ENCODE measurements around the gene KCTD13. TPM values are rescaled to one million over a fixed set of nuclear protein-coding genes. Genes with fewer than 3 reads are reported as not detected.
"Not testable (repeated sequence)": the region's sequence is repeated elsewhere in the genome, so short reads cannot be mapped to it uniquely, and the experiment has no call there.

The KCTD13 gene
- total RNA-seq, 1 donor from 2014 or later: 3.6 TPM

- DNase-seq (ENCODE audit: low read depth in 2 of 2): no peak
Observed at GRCh38 chr16:29883987-29884386, 42.0 kb downstream of the KCTD13 start.

- DNase-seq (ENCODE audit: low read depth in 2 of 2): no peak
Observed at GRCh38 chr16:29881050-29881449, 45.0 kb downstream of the KCTD13 start.

GRCh38 chr16:29878172-29878571, 47.9 kb downstream of the KCTD13 start:
- DNase-seq (ENCODE audit: low read depth in 2 of 2): no peak

GRCh38 chr16:29877266-29877961, 48.6 kb downstream of the KCTD13 start:
- peak; percentile 25 to 41 for DNase-seq (ENCODE audit: low read depth in 2 of 2)

- DNase-seq (ENCODE audit: low read depth in 2 of 2): no peak
Observed at GRCh38 chr16:29876594-29877249, 49.3 kb downstream of the KCTD13 start.

GRCh38 chr16:29876217-29876593, 49.8 kb downstream of the KCTD13 start:
- no peak for DNase-seq (ENCODE audit: low read depth in 2 of 2)

GRCh38 chr16:29875206-29875605, 50.8 kb downstream of the KCTD13 start:
- DNase-seq (ENCODE audit: low read depth in 2 of 2): no peak

GRCh38 chr16:29873319-29873718, 52.7 kb downstream of the KCTD13 start:
- DNase-seq (ENCODE audit: low read depth in 2 of 2): no peak

- DNase-seq (ENCODE audit: low read depth in 2 of 2): no peak
Observed at GRCh38 chr16:29871822-29872546, 54.0 kb downstream of the KCTD13 start.

- DNase-seq (ENCODE audit: low read depth in 2 of 2): not testable (repeated sequence)
Observed at GRCh38 chr16:29869067-29869466, 57.0 kb downstream of the KCTD13 start.

GRCh38 chr16:29868396-29869009, 57.5 kb downstream of the KCTD13 start:
- no peak for DNase-seq (ENCODE audit: low read depth in 2 of 2)

GRCh38 chr16:29864205-29864604, 61.8 kb downstream of the KCTD13 start:
- DNase-seq (ENCODE audit: low read depth in 2 of 2): no peak

- no peak for DNase-seq (ENCODE audit: low read depth in 2 of 2)
Observed at GRCh38 chr16:29863669-29863984, 62.4 kb downstream of the KCTD13 start.

GRCh38 chr16:29862884-29863668, 63.0 kb downstream of the KCTD13 start, which contains the start of gene CDIPT:
CDIPT (minus strand) TSS chr16:29863226; CDS start chr16:29862857, 369 bp downstream.
- peak; percentile 98 for DNase-seq (ENCODE audit: low read depth in 2 of 2)

GRCh38 chr16:29862383-29862883, 63.6 kb downstream of the KCTD13 start:
- DNase-seq (ENCODE audit: low read depth in 2 of 2): peak; percentile 21 to 52

GRCh38 chr16:29860218-29860617, 65.8 kb downstream of the KCTD13 start:
- DNase-seq (ENCODE audit: low read depth in 2 of 2): no peak

GRCh38 chr16:29858974-29859373, 67.1 kb downstream of the KCTD13 start:
- no peak for DNase-seq (ENCODE audit: low read depth in 2 of 2)

GRCh38 chr16:29858149-29858849, 67.7 kb downstream of the KCTD13 start:
- DNase-seq (ENCODE audit: low read depth in 2 of 2): no peak

- DNase-seq (ENCODE audit: low read depth in 2 of 2): no peak
Observed at GRCh38 chr16:29857133-29857760, 68.8 kb downstream of the KCTD13 start.
